ENCODE measurements around the gene TMEM185A. TPM values are rescaled to one million over a fixed set of nuclear protein-coding genes. Genes with fewer than 3 reads are reported as not detected.
"Not testable (repeated sequence)": the region's sequence is repeated elsewhere in the genome, so short reads cannot be mapped to it uniquely, and the experiment has no call there.

Gene TMEM185A
- total RNA-seq (10 to 100 TPM; 64.3 to 66.0 TPM), polyA plus RNA-seq (ENCODE audit: insufficient read depth, low read depth, low replicate concordance) (48.7 TPM)
- long read RNA-seq, donor 1, transcript TMEM185A-207 (7 exons, 2,840 nt) = major isoform, 8 of 15 reads
- long read RNA-seq, donor 1, partial matches to known transcripts = 0 of 15 reads
- long read RNA-seq, donor 1, other reads (novel, unspliced or antisense) = 0 of 15 reads
- long read RNA-seq, donor 2, transcript TMEM185A-207 (7 exons, 2,840 nt) = major isoform, 18 of 24 reads
- long read RNA-seq, donor 2, partial matches to known transcripts = 0 of 24 reads
- long read RNA-seq, donor 2, other reads (novel, unspliced or antisense) = 0 of 24 reads

- H3K4me3 ChIP-seq = peak within 1 kb of the TSS; percentile 66 to 78
- H3K9me3 ChIP-seq = no peaks in the 10 kb centered on the region
- 1% methylated on average over 41 of the region's 102 CpGs; no CpG with 5 or more reads in 1 of the 2 donors for WGBS, 2 donors
- no peaks in the 10 kb centered on the region for H3K27me3 ChIP-seq
- DNase-seq = peak; percentile 77
- no peak for TF ChIP-seq POLR2A (IDR thresholded peaks at IDR 0.05)
- TF ChIP-seq, protein P1, sequence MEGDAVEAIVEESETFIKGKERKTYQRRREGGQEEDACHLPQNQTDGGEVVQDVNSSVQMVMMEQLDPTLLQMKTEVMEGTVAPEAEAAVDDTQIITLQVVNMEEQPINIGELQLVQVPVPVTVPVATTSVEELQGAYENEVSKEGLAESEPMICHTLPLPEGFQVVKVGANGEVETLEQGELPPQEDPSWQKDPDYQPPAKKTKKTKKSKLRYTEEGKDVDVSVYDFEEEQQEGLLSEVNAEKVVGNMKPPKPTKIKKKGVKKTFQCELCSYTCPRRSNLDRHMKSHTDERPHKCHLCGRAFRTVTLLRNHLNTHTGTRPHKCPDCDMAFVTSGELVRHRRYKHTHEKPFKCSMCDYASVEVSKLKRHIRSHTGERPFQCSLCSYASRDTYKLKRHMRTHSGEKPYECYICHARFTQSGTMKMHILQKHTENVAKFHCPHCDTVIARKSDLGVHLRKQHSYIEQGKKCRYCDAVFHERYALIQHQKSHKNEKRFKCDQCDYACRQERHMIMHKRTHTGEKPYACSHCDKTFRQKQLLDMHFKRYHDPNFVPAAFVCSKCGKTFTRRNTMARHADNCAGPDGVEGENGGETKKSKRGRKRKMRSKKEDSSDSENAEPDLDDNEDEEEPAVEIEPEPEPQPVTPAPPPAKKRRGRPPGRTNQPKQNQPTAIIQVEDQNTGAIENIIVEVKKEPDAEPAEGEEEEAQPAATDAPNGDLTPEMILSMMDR (IDR thresholded peaks at IDR 0.05) = no peak
- intact Hi-C loops (cut with DNase I; ENCODE audit: low total_unique reads) = no loop called here
- H3K27ac ChIP-seq = peak within 1 kb of the TSS; percentile 64 to 68
- no peaks in the 10 kb centered on the region for H3K36me3 ChIP-seq (ENCODE audit: low read depth, missing control alignments)
- H3K4me1 ChIP-seq = peaks cover 3% of the 10 kb centered on the region
Observed at GRCh38 chrX:149631234-149632165, at the start of gene TMEM185A. Gene TMEM185A, minus strand, starts transcription at chrX:149631792. Its CDS starts 212 bp downstream, at chrX:149631580.

GRCh38 chrX:149681182-149681581 lies 49.6 kb upstream of the TMEM185A start:
- WGBS, 2 donors = 100% methylated on average over 2 of the region's 2 CpGs; no CpG with 5 or more reads in 1 of the 2 donors
- intact Hi-C loops (cut with DNase I; ENCODE audit: low total_unique reads) = no loop called here

DNA sequence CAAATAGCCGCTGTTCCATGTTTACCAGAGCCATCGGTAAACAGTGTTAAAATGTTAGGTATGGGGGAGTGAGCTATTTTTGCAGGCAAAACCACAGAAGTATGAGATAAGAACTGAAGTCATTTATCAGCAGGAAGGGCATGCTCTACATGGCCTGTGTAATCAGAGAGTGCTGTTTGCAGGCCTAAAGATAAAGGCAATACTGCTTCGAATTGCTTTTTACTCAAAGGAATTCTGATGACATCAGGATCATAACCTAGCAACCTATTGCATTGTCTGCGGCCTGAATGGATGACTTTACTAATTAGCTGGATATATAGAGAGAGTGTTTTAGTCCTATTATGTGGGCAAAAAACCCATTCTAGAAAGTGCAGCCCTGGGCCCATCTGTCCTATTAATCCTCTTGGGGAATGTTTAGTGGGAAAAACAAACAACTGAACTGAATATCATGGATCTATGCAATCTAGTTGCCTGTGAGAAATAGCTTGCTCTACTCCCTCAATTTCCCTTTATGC lies 47.6 kb upstream of the TMEM185A start:
- H3K9me3 ChIP-seq = not testable (repeated sequence)
- WGBS, 2 donors = no CpG with 5 or more reads among the region's 4 CpGs

More at GRCh38 chrX:149681182-149681581, 49.6 kb upstream of the TMEM185A start:
- Histone ChIP-seq H3K4me3 (no peak overlapping the region), H3K36me3 (ENCODE audit: low read depth, missing control alignments) (no peaks in the 10 kb centered on the region), H3K9me3 (no peaks in the 10 kb centered on the region), H3K27ac (no peak overlapping the region), H3K4me1 (no peaks in the 10 kb centered on the region), H3K27me3 (no peaks in the 10 kb centered on the region)
- no peak for DNase-seq
- TF ChIP-seq, protein P1 (IDR thresholded peaks at IDR 0.05) = no peak
- TF ChIP-seq POLR2A (IDR thresholded peaks at IDR 0.05) = no peak

DNA sequence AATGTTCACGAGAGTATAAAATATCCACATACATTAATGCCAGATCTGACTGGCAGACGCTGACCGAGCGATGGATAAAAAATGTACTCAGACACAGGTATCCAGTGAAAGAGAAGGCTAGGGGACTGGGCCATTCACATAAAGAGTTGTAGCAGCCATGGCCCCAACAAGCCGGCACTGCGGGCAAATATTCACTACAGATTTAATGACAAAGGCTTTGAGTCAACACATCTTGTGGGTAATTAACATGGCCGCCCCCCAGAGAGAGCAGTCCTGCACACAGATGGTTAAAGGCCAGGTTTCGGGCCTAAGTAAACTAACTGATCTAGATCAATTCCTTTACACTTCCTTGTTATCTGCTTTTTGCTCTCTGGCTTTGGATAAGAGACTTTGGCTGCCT lies 44.0 kb upstream of the TMEM185A start:
- DNase-seq; intact Hi-C loops (cut with DNase I; ENCODE audit: low total_unique reads); H3K4me1 ChIP-seq; H3K27ac ChIP-seq; H3K27me3 ChIP-seq; H3K36me3 ChIP-seq (ENCODE audit: low read depth, missing control alignments); H3K9me3 ChIP-seq; H3K4me3 ChIP-seq: not testable (repeated sequence)
- WGBS, 2 donors = 75 to 90% methylated on average over 4 of the region's 8 CpGs

More for the DNA sequence above, 47.6 kb upstream of the TMEM185A start:
- DNase-seq; H3K36me3 ChIP-seq (ENCODE audit: low read depth, missing control alignments); H3K4me3 ChIP-seq; H3K4me1 ChIP-seq; H3K27me3 ChIP-seq; intact Hi-C loops (cut with DNase I; ENCODE audit: low total_unique reads); H3K27ac ChIP-seq: not testable (repeated sequence)

GRCh38 chrX:149675088-149675487 lies 43.5 kb upstream of the TMEM185A start:
- H3K9me3 ChIP-seq; H3K27ac ChIP-seq; H3K36me3 ChIP-seq (ENCODE audit: low read depth, missing control alignments); H3K4me1 ChIP-seq; H3K4me3 ChIP-seq; intact Hi-C loops (cut with DNase I; ENCODE audit: low total_unique reads); H3K27me3 ChIP-seq; DNase-seq: not testable (repeated sequence)
- no CpG with 5 or more reads among the region's 3 CpGs for WGBS, 2 donors

GRCh38 chrX:149660613-149661012 lies 29.0 kb upstream of the TMEM185A start:
- H3K4me3 ChIP-seq; H3K27me3 ChIP-seq; H3K9me3 ChIP-seq; H3K36me3 ChIP-seq (ENCODE audit: low read depth, missing control alignments); H3K4me1 ChIP-seq; DNase-seq; H3K27ac ChIP-seq; intact Hi-C loops (cut with DNase I; ENCODE audit: low total_unique reads): not testable (repeated sequence)
- WGBS, 2 donors = no CpG with 5 or more reads among the region's 6 CpGs

- intact Hi-C loops (cut with DNase I; ENCODE audit: low total_unique reads); H3K4me3 ChIP-seq; H3K9me3 ChIP-seq; H3K27ac ChIP-seq; H3K4me1 ChIP-seq; H3K36me3 ChIP-seq (ENCODE audit: low read depth, missing control alignments); DNase-seq; H3K27me3 ChIP-seq: not testable (repeated sequence)
- WGBS, 2 donors = 80% methylated on average over 1 of the region's 5 CpGs; no CpG with 5 or more reads in 1 of the 2 donors
Observed at GRCh38 chrX:149656260-149656884, 24.8 kb upstream of the TMEM185A start.

Measured in testis (tissue), 5 donors.